Kidney capillary endothelial cell (primary cell): ENCODE measurements around the gene UBC.

ENCODE experiments used
- DNase-seq: peaks from one replicate; pipeline ENCODE4 v3.0.0-alpha.2; 2018; ENCODE audit warnings: low spot score

Gene UBC

GRCh38 chr12:124864326-124864752 is 50.1 kb downstream of the UBC start:
- DNase-seq, result no peak

GRCh38 chr12:124863416-124864325 is 50.8 kb downstream of the UBC start, which contains the start of gene SCARB1:
Gene SCARB1 (minus strand): TSS chr12:124863864. CDS start chr12:124863720, 144 bp downstream.
- peak; percentile 70 for DNase-seq

- DNase-seq, result no peak
Observed at GRCh38 chr12:124862768-124863415, 51.6 kb downstream of the UBC start.

GRCh38 chr12:124861898-124862676 is 52.4 kb downstream of the UBC start:
- no peak for DNase-seq
